Cardiac muscle cell (in vitro differentiated cells and primary cell): ENCODE data around the gene SLC37A1. TPM values are rescaled to one million over a fixed set of nuclear protein-coding genes. Genes with fewer than 3 reads are reported as not detected.

Experiments used
- DNase-seq, 2 donors: peaks; one replicate each; pipeline versions ENCODE4 v3.0.0 to v3.0.0-alpha.2; 2010 to 2017; ENCODE audit warnings: low read depth in 1 of 2, low spot score in 1 of 2
- H3K27ac ChIP-seq: fragments of 200-600 bp; sonication (generic); 2 replicates; pipeline ENCODE4 v1.5.1; 2016
- H3K27me3 ChIP-seq: fragments of 200-600 bp; sonication (generic); 2 replicates; pipeline ENCODE4 v1.6.0; 2016; ENCODE audit warnings: control low read depth
- H3K36me3 ChIP-seq: fragments of 200-600 bp; sonication (generic); 2 replicates; pipeline ENCODE4 v1.5.1; 2016; ENCODE audit warnings: control low read depth
- H3K4me1 ChIP-seq: fragments of 200-600 bp; sonication (generic); 2 replicates; pipeline ENCODE4 v1.8.1; 2017; ENCODE audit warnings: low read depth, mild to moderate bottlenecking, mixed run types
- H3K4me3 ChIP-seq: fragments of 200-600 bp; sonication (generic); 2 replicates; pipeline ENCODE4 v1.5.1; 2016; ENCODE audit warnings: mild to moderate bottlenecking
- H3K9me3 ChIP-seq: fragments of 200-600 bp; sonication (generic); 2 replicates; pipeline ENCODE4 v1.5.1; 2017; ENCODE audit warnings: low read depth, mild to moderate bottlenecking, control low read depth
- polyA plus RNA-seq: library from polyadenylated mRNA; unstranded; fragments of >200 nt; fragmentation: Nextera tagmentation; extraction: Ambion mirVana; gene quantifications from 2 replicates; pipeline ENCODE4 v1.2.1, GENCODE V29; 2016
- total RNA-seq: library from RNA; depleted of rRNA; stranded (reverse); fragments of >200 nt; gene quantifications from 2 replicates; pipeline ENCODE4 v1.2.3, GENCODE V29; 2016
- TF ChIP-seq, protein P1 (sequence below): IDR thresholded peaks from 2 replicates; pipeline ENCODE4 v1.5.1; 2012; ENCODE audit warnings: low read depth, mild to moderate bottlenecking, low read length

The SLC37A1 gene
- total and polyA plus RNA-seq, 2 experiments from 2014 or later: 3.5 to 8.4 TPM

DNA sequence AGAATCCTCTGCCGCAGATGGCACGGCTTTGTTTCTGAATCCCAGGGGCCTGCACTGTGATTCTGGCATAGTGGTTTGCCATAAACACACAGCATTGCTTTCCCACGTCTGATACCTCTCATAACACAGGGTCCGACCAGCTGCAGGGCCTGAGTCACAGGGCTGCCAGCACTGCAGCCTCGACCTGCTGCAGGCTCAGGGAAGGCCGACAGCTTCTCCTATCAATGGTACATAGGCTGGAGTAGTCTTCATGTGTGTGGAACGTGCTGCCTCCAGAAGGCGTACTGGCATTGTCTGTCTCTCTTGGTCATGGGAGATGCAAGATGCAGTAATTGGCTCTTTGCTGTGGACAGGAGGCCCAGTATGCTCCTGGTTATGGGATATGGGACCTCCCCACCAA, 86.3 kb downstream of the SLC37A1 start:
- TF ChIP-seq, protein P1, sequence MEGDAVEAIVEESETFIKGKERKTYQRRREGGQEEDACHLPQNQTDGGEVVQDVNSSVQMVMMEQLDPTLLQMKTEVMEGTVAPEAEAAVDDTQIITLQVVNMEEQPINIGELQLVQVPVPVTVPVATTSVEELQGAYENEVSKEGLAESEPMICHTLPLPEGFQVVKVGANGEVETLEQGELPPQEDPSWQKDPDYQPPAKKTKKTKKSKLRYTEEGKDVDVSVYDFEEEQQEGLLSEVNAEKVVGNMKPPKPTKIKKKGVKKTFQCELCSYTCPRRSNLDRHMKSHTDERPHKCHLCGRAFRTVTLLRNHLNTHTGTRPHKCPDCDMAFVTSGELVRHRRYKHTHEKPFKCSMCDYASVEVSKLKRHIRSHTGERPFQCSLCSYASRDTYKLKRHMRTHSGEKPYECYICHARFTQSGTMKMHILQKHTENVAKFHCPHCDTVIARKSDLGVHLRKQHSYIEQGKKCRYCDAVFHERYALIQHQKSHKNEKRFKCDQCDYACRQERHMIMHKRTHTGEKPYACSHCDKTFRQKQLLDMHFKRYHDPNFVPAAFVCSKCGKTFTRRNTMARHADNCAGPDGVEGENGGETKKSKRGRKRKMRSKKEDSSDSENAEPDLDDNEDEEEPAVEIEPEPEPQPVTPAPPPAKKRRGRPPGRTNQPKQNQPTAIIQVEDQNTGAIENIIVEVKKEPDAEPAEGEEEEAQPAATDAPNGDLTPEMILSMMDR: no peak

DNA sequence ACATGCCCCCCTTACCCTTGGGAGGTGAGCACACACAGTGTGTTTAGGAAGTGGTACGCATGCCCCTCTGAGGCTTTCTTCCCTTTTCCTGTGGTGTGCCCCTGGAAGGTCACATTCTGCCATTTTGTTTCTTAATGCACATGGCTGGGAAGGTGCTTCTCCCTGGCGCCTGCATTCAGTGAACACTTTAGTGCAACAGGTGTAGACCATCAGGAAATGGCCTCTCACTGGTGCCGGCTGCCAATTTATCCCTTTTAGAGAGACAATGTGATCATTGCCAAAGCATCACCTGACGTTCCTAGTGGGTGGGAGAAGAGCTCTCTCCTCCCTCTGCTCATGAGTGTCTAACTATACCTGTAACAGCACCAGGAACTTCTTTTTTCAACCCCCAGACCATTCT, 88.0 kb downstream of the SLC37A1 start:
- no peaks in the 10 kb centered on the region for H3K36me3 ChIP-seq
- H3K4me3 ChIP-seq: no peak overlapping the region
- no peaks in the 10 kb centered on the region for H3K9me3 ChIP-seq
- H3K4me1 ChIP-seq: no peaks in the 10 kb centered on the region
- TF ChIP-seq, protein P1: no peak
- no peaks in the 10 kb centered on the region for H3K27me3 ChIP-seq
- no peak for DNase-seq
- no peak overlapping the region for H3K27ac ChIP-seq

More for the DNA sequence above, 86.3 kb downstream of the SLC37A1 start:
- no peak overlapping the region for H3K4me3 ChIP-seq
- H3K9me3 ChIP-seq: no peaks in the 10 kb centered on the region
- H3K27ac ChIP-seq: no peak overlapping the region
- DNase-seq: no peak
- no peaks in the 10 kb centered on the region for H3K27me3 ChIP-seq
- H3K36me3 ChIP-seq: no peaks in the 10 kb centered on the region
- H3K4me1 ChIP-seq: no peaks in the 10 kb centered on the region

DNA sequence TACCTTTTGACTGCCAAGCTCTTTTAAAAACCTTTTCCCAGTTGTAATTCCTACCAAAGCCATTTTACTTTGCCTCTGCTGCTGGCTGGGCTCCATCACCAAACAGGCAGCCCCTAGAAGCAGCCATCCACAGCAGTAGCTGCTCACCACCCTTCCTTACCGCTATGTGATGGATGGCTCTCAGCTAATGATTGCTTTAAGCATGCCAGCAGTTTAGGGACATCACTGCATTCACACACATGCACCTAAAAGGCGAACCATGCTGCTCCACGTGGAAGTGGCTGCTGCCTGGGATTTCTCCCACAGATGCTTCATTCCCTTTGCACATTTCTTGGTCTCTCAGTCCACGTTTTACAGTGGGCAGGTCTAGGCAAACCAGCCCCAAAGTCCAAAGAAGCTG, 93.5 kb downstream of the SLC37A1 start:
- H3K9me3 ChIP-seq: no peaks in the 10 kb centered on the region
- H3K4me3 ChIP-seq: no peak overlapping the region
- DNase-seq: no peak
- no peak overlapping the region for H3K27ac ChIP-seq
- H3K36me3 ChIP-seq: no peaks in the 10 kb centered on the region
- no peaks in the 10 kb centered on the region for H3K27me3 ChIP-seq
- H3K4me1 ChIP-seq: no peaks in the 10 kb centered on the region
- TF ChIP-seq, protein P1: no peak

DNA sequence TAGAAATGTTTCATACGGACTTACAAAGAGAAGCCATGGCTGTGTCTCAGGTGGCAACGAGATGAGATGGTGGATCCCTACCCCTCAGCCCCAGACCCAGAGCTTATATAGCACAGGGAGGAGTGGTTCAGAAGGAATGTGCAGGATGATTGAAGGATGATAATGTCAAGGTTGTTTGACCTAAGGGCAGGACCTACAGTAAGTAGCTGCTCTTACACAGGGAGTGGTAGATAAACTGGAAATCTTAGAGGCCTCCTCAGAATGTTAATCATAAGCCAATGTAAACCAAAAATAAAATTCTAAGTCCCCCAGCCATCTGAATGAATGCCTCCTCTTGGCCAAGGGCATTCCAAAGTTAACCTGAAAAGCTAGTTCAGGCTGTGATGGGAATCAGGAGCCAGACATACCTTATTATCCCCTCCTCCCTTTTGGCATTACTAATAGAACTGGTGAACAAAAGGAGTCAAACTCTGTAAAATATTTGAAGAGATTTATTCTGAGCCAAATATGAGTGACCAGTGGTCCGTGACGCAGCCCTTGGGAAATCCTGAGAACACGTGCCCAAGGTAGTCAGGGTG, 94.0 kb downstream of the SLC37A1 start:
- Histone ChIP-seq H3K4me1 (no peaks in the 10 kb centered on the region), H3K27me3 (no peaks in the 10 kb centered on the region), H3K9me3 (no peaks in the 10 kb centered on the region), H3K4me3 (no peak overlapping the region), H3K36me3 (no peaks in the 10 kb centered on the region), H3K27ac (no peak overlapping the region)
- TF ChIP-seq, protein P1: no peak
- DNase-seq: no peak

DNA sequence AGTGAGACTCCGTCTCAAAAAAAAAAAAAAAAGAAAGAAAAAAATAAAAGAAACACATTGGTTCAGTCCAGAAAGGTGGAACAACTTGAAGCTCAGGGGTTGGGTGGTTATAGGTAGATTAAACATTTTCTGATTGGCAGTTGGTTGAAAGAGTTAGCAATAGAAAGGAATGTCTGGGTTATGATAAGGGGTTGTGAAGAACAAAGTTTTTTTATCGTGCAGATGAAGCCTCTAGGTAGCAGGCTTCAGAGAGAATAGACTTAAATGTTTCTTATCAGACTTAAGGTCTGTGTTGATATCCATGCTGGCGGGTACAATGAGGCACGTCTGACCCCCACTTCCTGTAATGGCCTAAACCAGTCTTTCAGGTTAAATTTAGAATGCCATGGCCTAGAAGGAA, 94.8 kb downstream of the SLC37A1 start:
- no peaks in the 10 kb centered on the region for H3K27me3 ChIP-seq
- H3K4me3 ChIP-seq: no peak overlapping the region
- TF ChIP-seq, protein P1: no peak
- H3K4me1 ChIP-seq: no peaks in the 10 kb centered on the region
- H3K27ac ChIP-seq: no peak overlapping the region
- no peaks in the 10 kb centered on the region for H3K9me3 ChIP-seq
- no peak for DNase-seq
- H3K36me3 ChIP-seq: no peaks in the 10 kb centered on the region
